Esophagus squamous epithelium (tissue), 4 donors: Measurements from ENCODE around the gene DTNB.
"Not testable (repeated sequence)": the region's sequence is repeated elsewhere in the genome, so short reads cannot be mapped to it uniquely, and the experiment has no call there.

Source experiments
- CTCF ChIP-seq, 6 experiments: fragments of 450-650 bp in 4 of 6; fragments of 200-600 bp in 2 of 6; sonication (generic) in 2 of 6; IDR thresholded peaks; one replicate each; pipeline ENCODE4 v1.5.1; 2016 to 2019; ENCODE audit warnings: antibody characterized with exemption in 6 of 6, mild to moderate bottlenecking in 4 of 6, moderate library complexity in 4 of 6
- POLR2A ChIP-seq, 4 donors: fragments of 450-650 bp; IDR thresholded peaks; one replicate each; pipeline ENCODE4 v1.6.1; 2017; ENCODE audit warnings: antibody characterized with exemption in 4 of 4, mild to moderate bottlenecking in 4 of 4, moderate library complexity in 3 of 4

GRCh38 chr2:25665429-25665828 is 7.9 kb downstream of the DTNB start:
- not testable (repeated sequence) for TF ChIP-seq CTCF, POLR2A (IDR thresholded peaks at IDR 0.05)
